GM12878 (cell line): ENCODE results near the gene CACNA1A. TPM values are rescaled to one million over a fixed set of nuclear protein-coding genes. Genes with fewer than 3 reads are reported as not detected.

Experiments used
- ATAC-seq: fragments of 200-7000 bp; cut with Tn5 transposase; 3 replicates; pipeline ENCODE4 v1.9.1; 2020; ENCODE audit warnings: mild to moderate bottlenecking, moderate library complexity
- BruUV-seq: library from RNA; stranded (reverse); fragments of 400-500 nt; replicated peaks from 2 replicates; lab custom pipeline; 2021; lab: Mats Ljungman, UMichigan
- CTCF ChIA-PET: fragments of 300-600 bp; sonication (Branson Sonifier 250); formaldehyde crosslinking; extraction: SDS; loops from one replicate; lab custom pipeline; 2021; ENCODE audit warnings: inconsistent platforms; lab: Yijun Ruan, JAX
- POLR2A ChIA-PET: fragments of 350-600 bp; formaldehyde crosslinking; extraction: SDS; loops from one replicate; lab custom pipeline; 2021; ENCODE audit warnings: inconsistent platforms; lab: Charles Lee
- RAD21 ChIA-PET: fragments of 300-600 bp; sonication (Branson Sonifier 250); formaldehyde crosslinking; loops from one replicate; lab custom pipeline; 2023; ENCODE audit warnings: antibody characterized with exemption; ENCODE audit not compliant: unreplicated experiment; lab: Charles Lee
- SMC1A ChIA-PET: fragments of 300-600 bp; sonication (Branson Sonifier 250); formaldehyde crosslinking; loops from one replicate; lab custom pipeline; 2023; ENCODE audit not compliant: unreplicated experiment, uncharacterized antibody; lab: Charles Lee
- DNase-seq: peaks from one replicate; pipeline ENCODE4 v3.0.0-alpha.2; 2011; ENCODE audit warnings: low read depth, low spot score
- FAIRE-seq: peaks from 3 replicates; lab custom pipeline; 2011; peaks lifted over from hg19 to GRCh38; lab: Jason Lieb, UNC
- H2AFZ ChIP-seq: 2 replicates; pipeline ENCODE4 v1.6.0; 2011; ENCODE audit warnings: low read depth, low read length, control low read depth; ENCODE audit not compliant: control insufficient read depth
- H3K27ac ChIP-seq: 2 replicates; pipeline ENCODE4 v1.5.1; 2011; ENCODE audit warnings: control low read depth; ENCODE audit not compliant: control insufficient read depth, insufficient read depth
- H3K27me3 ChIP-seq, 2 experiments: replicated peaks in 1 of 2; 2 replicates each; pipeline versions ENCODE4 v1.6.0 to v1.6.1; 2011; ENCODE audit warnings: low read length in 1 of 2; ENCODE audit not compliant: control insufficient read depth in 2 of 2, insufficient read depth in 2 of 2
- H3K36me3 ChIP-seq, 2 experiments: 2 replicates each; pipeline ENCODE4 v1.5.1; 2011; ENCODE audit warnings: low read length in 1 of 2; ENCODE audit not compliant: control insufficient read depth in 2 of 2, insufficient read depth in 2 of 2
- H3K4me1 ChIP-seq: 2 replicates; pipeline ENCODE4 v1.6.1; 2011; ENCODE audit warnings: mild to moderate bottlenecking, low read length, moderate library complexity, mixed read lengths; ENCODE audit not compliant: control insufficient read depth, insufficient read depth
- H3K4me2 ChIP-seq: 2 replicates; pipeline ENCODE4 v1.6.0; 2011; ENCODE audit warnings: control low read depth; ENCODE audit not compliant: control insufficient read depth, insufficient read depth
- H3K4me3 ChIP-seq: fragments of 200-600 bp; sonication (generic); 2 replicates; pipeline ENCODE4 v1.5.1; 2016
- H3K79me2 ChIP-seq: 2 replicates; pipeline ENCODE4 v1.6.0; 2011; ENCODE audit warnings: low read length; ENCODE audit not compliant: control insufficient read depth, insufficient read depth
- H3K9ac ChIP-seq: 2 replicates; pipeline ENCODE4 v1.8.0; 2011; ENCODE audit warnings: low read length, control low read depth, mixed read lengths; ENCODE audit not compliant: control insufficient read depth, insufficient read depth
- H3K9me3 ChIP-seq: replicated peaks from 3 replicates; pipeline ENCODE4 v1.5.1; 2011; ENCODE audit warnings: mild to moderate bottlenecking, low read length; ENCODE audit not compliant: control insufficient read depth, insufficient read depth
- H4K20me1 ChIP-seq: 2 replicates; pipeline ENCODE4 v1.6.0; 2011; ENCODE audit not compliant: control insufficient read depth, insufficient read depth
- BHLHE40 ChIP-seq, 2 experiments: fragments of 450-650 bp in 1 of 2; IDR thresholded peaks; 2 replicates each; pipeline ENCODE4 v1.6.1; 2011 to 2017; ENCODE audit warnings: low read depth in 2 of 2, borderline replicate concordance in 1 of 2, improper control_type of control experiment in 1 of 2, low read length in 1 of 2, mild to moderate bottlenecking in 1 of 2
- IKZF1 ChIP-seq: fragments of 450-650 bp; conservative IDR thresholded peaks from 2 replicates; pipeline ENCODE4 v1.6.1; 2017; ENCODE audit warnings: antibody characterized with exemption, mild to moderate bottlenecking
- IRF4 ChIP-seq: IDR thresholded peaks from 2 replicates; pipeline ENCODE4 v1.6.1; 2011; ENCODE audit warnings: low read depth, low read length
- MTA2 ChIP-seq: fragments of 450-650 bp; IDR thresholded peaks from 2 replicates; pipeline ENCODE4 v1.6.1; 2016; ENCODE audit warnings: low read depth, mild to moderate bottlenecking, moderate library complexity
- MXI1 ChIP-seq: fragments of 150-350 bp; IDR thresholded peaks from 2 replicates; pipeline ENCODE4 v1.6.1; 2011; ENCODE audit warnings: low read depth, mild to moderate bottlenecking, inconsistent platforms, low read length, improper control_type of control experiment
- MYB ChIP-seq: fragments of 150-350 bp; IDR thresholded peaks from 2 replicates; pipeline ENCODE4 v1.6.1; 2014; ENCODE audit warnings: mild to moderate bottlenecking, low read depth, low read length, borderline replicate concordance
- NFYB ChIP-seq: IDR thresholded peaks from 2 replicates; pipeline ENCODE4 v1.6.1; 2011; ENCODE audit warnings: low read depth, mild to moderate bottlenecking, low read length, improper control_type of control experiment, moderate library complexity; ENCODE audit not compliant: insufficient read depth
- RAD21 ChIP-seq: IDR thresholded peaks from 2 replicates; pipeline ENCODE4 v1.6.1; 2011; ENCODE audit warnings: mild to moderate bottlenecking, low read depth, low read length, moderate library complexity; ENCODE audit not compliant: insufficient read depth
- SIN3A ChIP-seq: IDR thresholded peaks from 2 replicates; pipeline ENCODE4 v1.6.1; 2012; ENCODE audit warnings: low read depth, low read length, improper control_type of control experiment
- ZBED1 ChIP-seq: IDR thresholded peaks from 2 replicates; pipeline ENCODE4 v1.6.1; 2016; ENCODE audit warnings: borderline replicate concordance
- ZZZ3 ChIP-seq: IDR thresholded peaks from 2 replicates; pipeline ENCODE4 v1.6.1; 2011; ENCODE audit warnings: low read depth; ENCODE audit not compliant: control insufficient read depth, insufficient read length
- WGBS: methylation state at CpG from one replicate; pipeline ENCODE4 v1.1.6; 2016; ENCODE audit warnings: low lambda C conversion rate; ENCODE audit not compliant: insufficient replicate concordance, insufficient coverage; ENCODE audit errors: missing lambda C conversion rate; 5-methylcytosine and 5-hydroxymethylcytosine counted together
- in situ Hi-C: fragments of 300-500 bp; cut with MboI; formaldehyde crosslinking; loops from 9 replicates; pipeline ENCODE4 v1.14.3; 2018; ENCODE audit warnings: mixed read lengths
- intact Hi-C: fragments of 100-400 bp; cut with micrococcal nuclease; formaldehyde crosslinking; loops from one replicate; pipeline ENCODE4 v1.14.2; 2022; ENCODE audit not compliant: unreplicated experiment
- polyA plus RNA-seq, 11 experiments: library from polyadenylated mRNA; depleted of rRNA in 4 of 11; unstranded in 6 of 11; stranded (reverse) in 5 of 11; fragments of >200 nt; fragmentation: Nextera tagmentation in 4 of 11; fragmentation: Illumina TruSeq in 1 of 11; extraction: Ambion mirVana in 4 of 11; extraction: Trizol in 1 of 11; gene quantifications; 1 replicate in 1 of 11; 2 replicates in 10 of 11; pipeline versions ENCODE4 v1.2.1 to v1.2.3, GENCODE V29; 2011 to 2016; ENCODE audit warnings: inconsistent platforms in 2 of 11, missing spikeins in 2 of 11, low read depth in 1 of 11
- total RNA-seq, 4 experiments: library from RNA; depleted of rRNA in 3 of 4; stranded (reverse); fragments of >200 nt in 3 of 4; fragmentation: Illumina TruSeq in 1 of 4; extraction: Trizol in 1 of 4; gene quantifications; 2 replicates each; pipeline versions ENCODE4 v1.2.1 to v1.2.3, GENCODE V29; 2013 to 2021
- TF ChIP-seq, protein P1 (sequence below): fragments of 450-650 bp; IDR thresholded peaks from 2 replicates; pipeline ENCODE4 v1.6.1; 2016; ENCODE audit warnings: mild to moderate bottlenecking, moderate library complexity, borderline replicate concordance

The CACNA1A gene
- total and polyA plus RNA-seq, 10 of the 15 experiments (the other 5 are each of a cell fraction or from before 2014, with no cell fraction given): 1.1 to 4.4 (median 2.5) TPM

DNA sequence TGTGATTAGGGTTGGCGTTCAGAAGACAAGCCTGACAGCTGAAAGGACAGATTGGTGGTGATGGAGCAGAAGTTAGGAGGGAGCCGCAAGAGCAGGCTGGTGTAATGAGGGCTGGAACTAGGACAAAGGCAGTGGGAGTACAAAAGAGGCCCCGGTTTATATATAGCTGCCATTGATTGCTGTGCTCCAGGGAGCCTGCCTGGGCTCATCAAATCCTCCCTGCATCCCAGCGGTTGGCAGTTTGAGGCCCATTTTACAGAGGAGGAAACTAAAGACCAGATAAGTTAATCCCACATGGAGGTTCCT is 123.7 kb downstream of the CACNA1A start:
- no TSS peak for BruUV-seq
- ATAC-seq: no peak
- ChIA-PET RAD21 (no interaction called here), SMC1A (no interaction called here), POLR2A (no interaction called here), CTCF (no interaction called here)
- Histone ChIP-seq H3K27me3 (no peaks in the 10 kb centered on the region), H4K20me1 (no peaks in the 10 kb centered on the region), H3K4me1 (no peaks in the 10 kb centered on the region), H3K36me3 (no peaks in the 10 kb centered on the region), H3K4me3 (no peak overlapping the region), H3K79me2 (no peaks in the 10 kb centered on the region), H3K27ac (no peak overlapping the region), H3K9ac (no peak overlapping the region), H2AFZ (no peak overlapping the region), H3K9me3 (no peaks in the 10 kb centered on the region), H3K4me2 (no peak overlapping the region)
- 13% methylated on average over 4 of the region's 4 CpGs for WGBS
- no peak for FAIRE-seq
- DNase-seq: no peak
- TF ChIP-seq MXI1 (no peak), ZZZ3 (no peak), ZBED1 (no peak), RAD21 (no peak), IRF4 (no peak), MTA2 (no peak), MYB (no peak), IKZF1 (no peak), NFYB (no peak), BHLHE40 (IDR thresholded peaks at IDR 0.05; ENCODE audit: borderline replicate concordance in 1 of 2, low read depth in 2 of 2, low read length in 1 of 2) (no peak), SIN3A (no peak)
- TF ChIP-seq, protein P1, sequence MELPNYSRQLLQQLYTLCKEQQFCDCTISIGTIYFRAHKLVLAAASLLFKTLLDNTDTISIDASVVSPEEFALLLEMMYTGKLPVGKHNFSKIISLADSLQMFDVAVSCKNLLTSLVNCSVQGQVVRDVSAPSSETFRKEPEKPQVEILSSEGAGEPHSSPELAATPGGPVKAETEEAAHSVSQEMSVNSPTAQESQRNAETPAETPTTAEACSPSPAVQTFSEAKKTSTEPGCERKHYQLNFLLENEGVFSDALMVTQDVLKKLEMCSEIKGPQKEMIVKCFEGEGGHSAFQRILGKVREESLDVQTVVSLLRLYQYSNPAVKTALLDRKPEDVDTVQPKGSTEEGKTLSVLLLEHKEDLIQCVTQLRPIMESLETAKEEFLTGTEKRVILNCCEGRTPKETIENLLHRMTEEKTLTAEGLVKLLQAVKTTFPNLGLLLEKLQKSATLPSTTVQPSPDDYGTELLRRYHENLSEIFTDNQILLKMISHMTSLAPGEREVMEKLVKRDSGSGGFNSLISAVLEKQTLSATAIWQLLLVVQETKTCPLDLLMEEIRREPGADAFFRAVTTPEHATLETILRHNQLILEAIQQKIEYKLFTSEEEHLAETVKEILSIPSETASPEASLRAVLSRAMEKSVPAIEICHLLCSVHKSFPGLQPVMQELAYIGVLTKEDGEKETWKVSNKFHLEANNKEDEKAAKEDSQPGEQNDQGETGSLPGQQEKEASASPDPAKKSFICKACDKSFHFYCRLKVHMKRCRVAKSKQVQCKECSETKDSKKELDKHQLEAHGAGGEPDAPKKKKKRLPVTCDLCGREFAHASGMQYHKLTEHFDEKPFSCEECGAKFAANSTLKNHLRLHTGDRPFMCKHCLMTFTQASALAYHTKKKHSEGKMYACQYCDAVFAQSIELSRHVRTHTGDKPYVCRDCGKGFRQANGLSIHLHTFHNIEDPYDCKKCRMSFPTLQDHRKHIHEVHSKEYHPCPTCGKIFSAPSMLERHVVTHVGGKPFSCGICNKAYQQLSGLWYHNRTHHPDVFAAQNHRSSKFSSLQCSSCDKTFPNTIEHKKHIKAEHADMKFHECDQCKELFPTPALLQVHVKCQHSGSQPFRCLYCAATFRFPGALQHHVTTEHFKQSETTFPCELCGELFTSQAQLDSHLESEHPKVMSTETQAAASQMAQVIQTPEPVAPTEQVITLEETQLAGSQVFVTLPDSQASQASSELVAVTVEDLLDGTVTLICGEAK: no peak
- intact Hi-C loops (no loop called here), in situ Hi-C loops (no loop called here)
